NCI-H2081 treated with DMSO at 0.1 percent for 48 hours (cell line): Measurements from ENCODE around the gene BMPER.

Experiments
- DNase-seq: peaks from one replicate; lab custom pipeline; 2025; lab: John Stamatoyannopoulos, UW

BMPER gene

DNA sequence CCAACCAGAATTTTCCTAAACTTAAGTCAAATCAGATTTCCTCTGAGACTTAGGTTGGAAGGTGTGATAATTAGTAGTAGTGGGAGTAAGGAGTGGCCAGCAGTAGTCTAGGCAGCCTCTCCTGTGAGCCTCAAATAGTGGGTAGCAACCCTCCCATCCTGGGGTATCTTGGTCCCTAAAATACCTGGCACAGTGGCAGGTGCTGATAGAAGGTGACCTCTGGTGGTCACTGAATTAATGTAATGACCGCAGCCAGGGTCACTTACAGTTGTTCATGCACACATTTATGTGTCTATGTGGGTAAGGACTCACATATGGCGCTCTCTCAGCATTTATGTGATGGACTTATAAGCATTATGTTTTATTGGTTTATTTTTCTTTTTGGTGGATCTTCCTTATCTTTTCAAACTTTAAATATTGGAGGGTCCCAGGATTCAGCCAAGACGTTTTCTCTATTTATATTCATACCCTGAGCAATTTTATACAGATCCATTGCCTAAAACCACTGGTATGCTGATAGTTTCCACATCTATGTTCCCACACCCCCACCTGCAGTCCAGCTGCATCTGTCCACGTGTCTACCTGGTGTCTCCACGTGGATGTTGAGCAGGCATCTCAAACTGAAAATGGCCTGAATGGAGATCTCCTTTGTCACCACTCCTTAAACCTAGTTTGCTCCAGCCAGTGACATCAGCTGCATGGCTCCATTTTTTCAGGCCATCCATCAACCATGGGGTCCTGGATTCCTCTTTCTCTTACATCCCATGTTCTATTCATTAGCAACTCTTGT, 18.3 kb downstream of the BMPER start:
- DNase-seq: no peak

DNA sequence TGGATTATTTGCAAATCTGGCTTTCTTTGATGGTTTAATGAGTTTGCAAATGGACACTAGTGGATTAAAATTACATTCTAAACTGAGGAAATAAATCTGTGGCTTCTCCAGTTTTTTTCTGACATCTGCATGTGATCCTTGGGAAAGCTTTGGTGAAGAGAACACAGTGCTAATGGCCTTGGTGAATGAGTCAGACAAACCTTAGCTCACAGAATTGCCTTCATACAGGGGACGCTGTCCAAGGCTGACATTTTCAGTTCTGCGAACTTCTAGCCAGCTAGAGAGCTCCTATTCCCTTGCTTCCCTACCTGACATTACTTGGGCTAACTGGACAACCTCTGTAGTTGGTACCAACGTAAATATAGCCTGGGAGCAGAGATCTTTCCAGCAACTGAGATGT, 21.2 kb downstream of the BMPER start:
- no peak for DNase-seq

DNA sequence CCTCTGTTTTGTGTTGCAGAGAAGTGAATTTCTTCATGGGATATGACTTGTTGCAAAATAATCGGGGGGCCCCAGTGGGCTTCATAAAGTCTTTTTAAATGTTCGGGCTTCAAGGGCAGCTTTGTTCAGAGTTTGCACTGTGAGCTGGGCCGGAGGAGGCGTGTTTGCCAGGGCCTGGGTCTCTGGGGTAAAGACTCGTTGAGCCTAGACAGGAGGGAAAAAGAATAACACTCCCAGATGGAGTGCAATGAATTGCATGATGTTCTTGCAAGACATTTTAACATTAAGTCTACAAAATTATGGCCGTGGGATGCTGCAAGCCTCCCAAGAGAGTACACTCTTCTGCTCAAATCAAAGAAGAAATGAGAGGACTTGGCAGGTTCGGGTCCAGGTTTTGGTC, 23.6 kb downstream of the BMPER start:
- no peak for DNase-seq

DNA sequence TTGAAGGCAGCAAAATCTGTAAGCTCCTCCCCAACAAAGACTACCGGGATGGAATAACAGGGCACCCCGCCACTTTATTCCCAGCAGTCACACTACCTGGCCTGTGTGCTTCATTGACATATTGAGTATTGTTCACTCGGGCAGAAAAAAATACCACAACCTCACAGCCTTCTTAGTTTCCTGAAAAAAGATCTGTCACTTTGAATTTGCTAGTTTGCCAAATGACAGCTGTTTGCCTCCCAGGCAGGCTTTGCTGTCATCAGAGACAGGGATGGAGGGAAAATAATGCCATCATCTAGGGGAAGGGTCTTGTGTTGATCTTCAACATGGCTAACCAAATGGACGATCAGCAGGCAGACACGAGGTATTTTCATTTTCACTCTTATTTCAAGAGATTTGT, 26.9 kb downstream of the BMPER start:
- no peak for DNase-seq

DNA sequence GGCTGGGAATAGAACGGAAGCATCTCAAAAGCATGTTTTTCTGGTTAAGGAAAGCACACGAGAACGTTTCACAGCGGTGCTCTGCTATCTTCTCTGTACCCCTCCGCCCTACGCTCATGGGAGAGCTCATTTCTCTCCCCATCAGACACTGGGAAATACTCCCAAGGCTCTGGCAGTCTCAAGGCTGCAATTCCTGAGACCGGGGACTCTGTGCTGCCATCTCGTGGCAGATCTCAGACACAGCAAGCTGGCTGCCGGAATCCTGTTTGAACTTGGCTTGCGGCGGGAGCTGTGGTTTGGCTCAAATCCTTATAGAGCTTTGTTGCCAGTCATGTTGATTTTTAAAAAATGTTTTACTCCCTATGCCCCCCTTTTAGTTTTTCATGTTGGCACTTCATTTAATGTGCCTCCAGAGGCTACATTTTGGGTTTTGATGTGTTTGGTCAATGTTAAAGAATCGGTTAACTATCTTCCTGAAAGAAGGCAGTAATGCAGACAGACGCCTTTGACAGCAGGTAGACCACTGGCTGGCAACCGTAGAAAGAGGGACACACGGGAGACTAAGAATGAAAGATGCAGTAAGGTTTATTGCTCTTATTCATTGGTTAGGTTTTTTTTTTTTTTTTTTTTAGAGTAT, 27.6 kb downstream of the BMPER start:
- DNase-seq: peak; percentile 14

DNA sequence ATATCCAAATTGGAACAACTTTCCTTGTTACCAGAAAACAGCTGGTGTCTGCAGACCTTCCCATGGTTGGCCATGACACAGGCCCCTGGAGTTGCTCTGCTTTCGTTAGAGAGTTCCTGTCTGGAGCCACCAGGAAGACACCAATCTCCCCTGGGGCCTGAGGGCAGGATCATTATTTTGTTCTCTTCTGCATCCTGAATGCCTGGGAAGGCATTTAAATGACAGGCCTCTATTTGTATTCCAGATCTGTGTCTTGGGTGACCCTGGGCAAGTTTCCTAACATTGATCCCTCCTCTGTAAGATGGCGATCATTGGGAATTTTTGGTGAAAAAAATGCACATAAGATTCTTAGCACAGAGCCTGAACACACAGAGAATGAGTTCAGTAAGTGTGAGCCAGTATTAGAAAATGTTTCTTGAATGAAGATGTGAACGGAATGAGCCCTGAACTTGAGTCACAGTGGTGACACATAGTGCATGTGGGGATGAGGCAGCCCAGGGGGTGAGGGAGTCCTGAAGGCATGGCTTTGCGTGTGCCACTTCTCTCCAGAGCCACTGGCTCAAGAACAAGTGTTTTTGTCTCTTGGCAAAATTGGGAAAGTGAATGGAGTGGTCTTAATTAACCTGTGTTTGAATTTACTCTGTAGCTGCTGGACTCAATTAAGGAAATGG, 28.4 kb downstream of the BMPER start:
- DNase-seq: no peak

DNA sequence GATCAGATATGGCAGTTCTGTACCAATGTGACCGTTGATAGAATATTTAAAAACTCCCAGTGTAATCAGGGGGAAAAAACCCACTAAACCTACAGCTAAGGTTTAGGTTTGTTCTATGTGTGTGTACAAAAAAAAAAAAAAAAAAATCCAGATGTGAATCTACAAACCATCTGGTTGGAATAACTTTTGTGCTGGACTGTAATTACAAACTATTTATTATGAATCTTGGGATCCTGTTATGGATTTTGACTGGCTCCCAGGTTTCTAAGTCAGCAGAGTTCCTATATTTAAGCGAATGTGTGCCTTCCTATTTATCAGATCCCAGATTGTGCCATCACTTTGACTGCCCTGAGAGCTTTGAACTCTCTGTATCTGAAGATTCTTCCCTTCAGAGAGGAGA, 29.1 kb downstream of the BMPER start:
- no peak for DNase-seq

DNA sequence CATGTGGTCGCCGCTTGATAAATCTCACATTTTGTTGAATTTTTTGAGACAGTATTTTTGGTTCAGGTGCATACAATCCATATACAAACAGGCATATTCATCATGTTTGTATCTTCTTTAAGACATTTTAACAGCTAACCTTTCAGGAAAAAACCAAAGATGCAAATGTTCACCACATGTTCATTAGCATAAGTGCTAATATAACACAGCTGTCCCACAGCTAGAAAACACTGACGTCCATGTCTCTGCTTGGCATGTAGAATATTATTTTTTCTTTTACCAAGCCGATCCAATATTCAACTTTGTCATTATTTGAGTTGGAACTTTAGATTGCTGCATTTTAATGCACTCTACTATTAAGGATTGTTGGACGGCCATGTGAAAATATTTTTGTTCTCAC, 31.2 kb downstream of the BMPER start:
- DNase-seq: no peak

DNA sequence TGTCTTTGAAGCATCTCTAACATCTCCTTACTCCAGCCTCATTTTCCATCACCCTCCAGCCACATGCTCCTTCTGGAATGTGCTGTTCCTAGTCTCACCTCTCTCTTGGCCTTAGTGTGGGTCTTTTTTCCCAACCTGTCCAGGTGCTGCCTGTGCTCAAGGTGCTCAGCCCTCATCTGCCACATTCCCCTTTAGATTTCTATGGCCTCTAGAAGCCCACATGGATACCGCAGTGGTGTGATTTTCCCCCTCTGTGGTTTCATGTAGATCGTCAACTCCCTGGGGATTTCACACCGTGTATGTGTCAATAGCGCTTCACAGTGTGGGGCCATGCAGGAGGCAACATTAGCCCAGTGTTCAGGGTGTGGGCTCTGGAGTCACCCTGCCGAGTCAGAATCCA, 32.5 kb downstream of the BMPER start:
- no peak for DNase-seq

DNA sequence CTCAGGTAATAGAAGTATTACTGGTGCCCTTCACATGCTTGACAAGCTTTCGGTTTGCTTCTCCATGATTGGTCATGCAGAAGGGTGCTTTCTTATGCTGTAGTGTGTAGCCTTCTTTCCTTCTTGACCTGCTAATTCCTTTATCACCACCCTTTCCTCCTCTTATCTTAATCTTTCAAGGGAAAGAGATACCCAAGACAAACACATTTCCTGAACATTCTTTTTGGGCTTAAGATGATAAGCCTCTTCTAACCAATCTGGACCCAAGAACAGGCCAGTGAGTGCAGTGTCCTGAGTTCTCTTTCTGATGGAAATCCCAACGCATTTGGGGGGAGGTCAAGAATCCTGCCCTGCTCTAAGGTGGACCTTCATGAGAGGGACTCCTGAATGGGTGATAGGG, 33.8 kb downstream of the BMPER start:
- no peak for DNase-seq

DNA sequence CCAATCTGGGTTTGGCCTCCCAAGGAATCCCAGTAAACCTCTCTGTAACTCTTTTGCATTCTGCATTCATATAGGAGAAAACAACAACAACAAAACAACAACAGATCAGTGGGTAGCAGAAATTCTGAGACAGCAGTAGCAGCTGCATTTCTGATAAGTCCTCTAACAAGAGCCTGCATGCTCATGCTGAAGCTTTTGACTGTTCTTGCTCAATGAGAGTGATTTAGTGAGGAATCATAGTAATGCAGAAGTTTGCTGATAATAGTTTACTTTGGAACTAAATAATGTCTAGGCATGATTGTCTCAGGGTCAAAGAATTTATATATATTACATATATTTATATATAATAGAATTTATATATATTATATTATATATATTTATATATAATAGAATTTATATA, 35.2 kb downstream of the BMPER start:
- DNase-seq: no peak

DNA sequence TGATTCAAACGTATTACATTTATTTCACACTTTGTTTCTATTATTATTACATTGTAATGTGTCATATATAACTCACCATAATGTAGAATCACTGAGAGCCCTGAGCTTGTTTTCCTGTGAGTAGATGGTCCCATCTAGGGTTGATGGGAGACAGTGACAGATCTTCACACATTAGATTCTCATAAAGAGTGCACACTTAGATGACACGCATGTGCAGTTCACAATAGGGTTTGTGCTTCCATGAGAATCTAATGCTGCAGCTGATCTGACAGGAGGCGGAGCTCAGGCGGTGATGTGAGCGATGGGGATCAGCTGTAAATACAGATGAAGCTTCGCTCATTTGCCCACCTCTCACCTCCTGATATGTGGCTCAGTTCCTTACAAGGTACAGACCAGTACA, 36.1 kb downstream of the BMPER start:
- DNase-seq: no peak

DNA sequence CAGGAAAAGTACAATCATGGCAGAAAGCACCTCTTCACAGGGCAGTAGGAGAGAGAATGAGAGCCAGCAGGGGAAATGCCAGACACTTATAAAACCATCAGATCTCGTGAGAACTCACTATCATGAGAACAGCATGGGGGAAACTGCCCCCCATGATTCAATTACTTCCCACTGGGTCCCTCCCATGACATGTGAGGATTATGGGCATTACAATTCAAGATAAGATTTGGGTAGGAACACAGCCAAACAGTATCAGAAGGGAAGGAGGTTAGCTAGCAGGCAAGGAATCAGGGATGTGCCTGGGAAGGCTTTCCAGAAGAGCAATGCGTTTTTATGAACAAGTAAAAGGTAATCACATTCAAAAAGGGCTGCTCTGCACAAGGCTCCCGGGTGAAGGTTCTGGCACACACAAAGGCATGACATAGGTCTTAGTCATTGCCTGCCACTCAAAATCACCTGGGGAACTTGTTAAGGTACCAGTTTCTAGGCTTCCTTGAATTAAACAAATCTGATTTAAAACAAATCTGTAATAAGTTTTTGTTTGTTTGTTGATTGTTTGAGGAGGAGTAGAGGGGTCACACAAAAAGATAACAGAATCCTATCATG, 40.9 kb downstream of the BMPER start:
- DNase-seq: no peak

DNA sequence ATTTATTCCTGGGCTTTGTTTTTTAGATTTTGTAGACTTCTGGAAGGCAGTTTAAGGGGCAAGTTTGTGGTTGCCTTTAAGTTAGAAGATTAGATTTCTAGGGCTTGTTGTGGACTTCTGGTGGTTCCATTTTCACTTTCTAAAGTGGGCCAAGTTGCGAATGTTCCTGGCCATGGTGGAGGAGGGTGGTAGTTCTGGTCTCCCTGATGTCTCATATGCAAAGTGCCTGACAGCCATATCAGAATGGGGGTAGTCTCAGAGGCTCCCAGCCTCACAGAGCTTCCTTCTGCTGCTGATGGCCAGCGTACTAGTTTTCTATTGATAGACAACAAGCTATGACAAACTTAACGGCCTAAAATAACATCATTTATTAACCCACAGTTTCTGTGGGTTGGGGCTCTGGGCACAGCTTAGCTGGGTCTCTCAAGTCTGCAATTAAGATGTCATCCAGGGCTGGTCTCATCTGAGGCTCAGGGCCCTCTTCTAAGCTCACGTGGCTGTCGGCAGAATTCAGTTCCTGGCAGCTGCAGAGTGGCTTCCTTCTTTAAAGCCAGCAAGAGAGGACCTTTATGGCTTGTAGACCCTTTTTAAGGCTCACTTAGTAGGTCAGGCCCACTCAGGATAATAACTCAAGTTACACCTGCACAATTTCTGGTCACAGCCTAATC, 44.8 kb downstream of the BMPER start:
- DNase-seq: no peak

DNA sequence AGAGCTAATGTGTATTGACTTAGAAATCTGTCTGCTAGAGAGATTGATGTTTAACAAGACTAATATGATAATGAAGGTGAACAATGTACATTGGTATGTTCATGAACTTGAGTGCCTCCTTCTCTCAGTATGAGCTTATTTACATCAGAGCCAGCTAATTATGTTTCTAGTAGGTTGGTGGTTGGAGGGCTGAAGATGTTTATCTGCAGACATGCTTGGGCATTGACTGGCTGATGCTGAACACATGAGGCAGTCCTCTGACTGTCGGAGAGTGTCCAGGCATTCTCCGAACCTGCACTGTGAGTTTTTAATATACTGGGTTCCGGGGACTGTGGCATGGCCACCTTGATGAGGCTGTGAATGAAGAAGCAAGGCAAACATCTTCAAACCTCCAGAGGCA, 47.5 kb downstream of the BMPER start:
- DNase-seq: no peak

DNA sequence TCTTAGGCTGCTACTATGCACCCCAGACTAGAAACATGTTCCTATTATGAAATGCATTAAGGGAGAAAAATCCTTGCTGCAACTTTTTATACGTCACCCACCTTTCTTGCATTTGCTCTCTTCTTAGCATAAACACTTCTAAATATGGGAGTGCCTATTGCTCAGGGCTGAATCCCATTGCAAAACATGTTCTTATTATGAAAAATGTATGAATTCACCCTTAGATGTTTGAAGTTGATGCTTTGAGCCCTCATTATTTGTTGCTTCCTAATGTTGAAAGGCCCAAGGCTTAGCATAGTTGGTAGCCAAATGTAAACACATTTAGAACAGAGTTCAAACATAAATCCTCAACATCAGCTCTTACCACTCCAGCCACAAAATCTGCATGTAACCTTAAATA, 52.8 kb downstream of the BMPER start:
- no peak for DNase-seq

DNA sequence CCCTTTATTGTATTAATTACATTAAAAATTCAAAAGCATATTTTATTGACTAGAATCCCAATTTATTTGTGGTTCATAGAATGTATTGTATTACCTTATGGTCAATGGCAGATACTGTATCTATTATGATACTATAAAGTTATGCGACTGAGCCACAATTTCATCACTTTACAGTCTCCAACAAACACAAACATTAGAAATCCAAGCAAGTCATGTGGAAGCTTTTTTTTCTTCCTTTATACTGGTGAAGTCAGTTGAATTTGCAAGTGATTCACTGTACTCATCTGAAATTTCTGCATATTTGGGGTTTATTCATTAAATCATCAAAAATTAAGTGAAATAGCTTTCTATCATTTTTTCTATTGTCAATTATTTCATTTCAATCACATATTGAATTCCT, 54.3 kb downstream of the BMPER start:
- DNase-seq: no peak

DNA sequence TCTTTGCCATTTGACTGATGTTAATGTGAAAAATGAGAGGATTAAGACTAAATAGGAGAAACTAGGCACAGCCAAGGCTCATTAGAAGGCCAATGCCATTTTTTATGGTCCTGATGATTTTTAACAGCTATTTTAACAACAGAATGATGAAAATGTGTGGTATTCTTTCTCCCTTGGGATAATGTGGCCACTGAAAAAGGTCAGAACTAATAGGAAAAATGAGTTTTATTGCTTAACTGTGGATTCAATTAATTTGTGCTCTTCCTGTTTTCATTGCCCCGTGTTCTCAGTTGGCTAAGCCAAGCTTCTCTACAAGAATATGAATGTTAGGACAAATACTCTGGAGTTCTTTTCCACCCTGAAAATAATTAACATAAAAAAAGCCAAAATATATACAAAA, 56.6 kb downstream of the BMPER start:
- no peak for DNase-seq

DNA sequence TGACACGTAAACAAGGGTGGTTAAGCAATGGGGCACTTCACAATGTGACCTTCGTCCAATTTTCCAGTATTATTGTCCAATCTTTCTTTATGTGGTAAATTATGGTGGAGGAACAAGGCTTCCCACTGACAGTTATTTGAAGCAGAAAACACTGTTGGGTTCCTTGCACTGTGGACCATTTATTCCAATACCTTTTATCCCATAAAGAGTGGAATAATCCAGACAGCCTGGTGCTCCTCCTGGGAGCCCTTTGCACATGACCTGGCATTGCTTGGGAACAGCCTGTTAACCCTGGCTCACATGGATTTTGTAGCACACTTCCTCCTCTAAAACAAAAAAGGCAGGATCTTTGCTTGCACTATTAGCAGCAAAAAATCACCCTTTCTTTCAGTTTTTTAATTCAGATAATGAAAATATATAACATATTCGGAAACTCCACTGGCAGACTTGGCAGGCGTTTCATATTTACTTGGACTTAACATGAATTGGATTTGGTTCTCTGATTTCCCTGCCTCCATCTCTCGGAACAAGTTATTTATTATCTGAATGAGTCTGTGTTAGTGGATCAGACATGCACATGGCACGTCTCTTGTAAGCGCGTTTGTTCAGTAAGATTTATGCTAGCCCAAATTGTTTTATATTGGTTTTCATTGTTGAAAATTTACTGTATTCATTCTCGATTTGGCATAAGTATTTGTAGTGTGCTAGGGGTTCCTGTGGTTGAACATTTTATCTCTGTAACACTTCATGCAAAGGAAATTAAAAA, 59.3 kb downstream of the BMPER start:
- DNase-seq: no peak

DNA sequence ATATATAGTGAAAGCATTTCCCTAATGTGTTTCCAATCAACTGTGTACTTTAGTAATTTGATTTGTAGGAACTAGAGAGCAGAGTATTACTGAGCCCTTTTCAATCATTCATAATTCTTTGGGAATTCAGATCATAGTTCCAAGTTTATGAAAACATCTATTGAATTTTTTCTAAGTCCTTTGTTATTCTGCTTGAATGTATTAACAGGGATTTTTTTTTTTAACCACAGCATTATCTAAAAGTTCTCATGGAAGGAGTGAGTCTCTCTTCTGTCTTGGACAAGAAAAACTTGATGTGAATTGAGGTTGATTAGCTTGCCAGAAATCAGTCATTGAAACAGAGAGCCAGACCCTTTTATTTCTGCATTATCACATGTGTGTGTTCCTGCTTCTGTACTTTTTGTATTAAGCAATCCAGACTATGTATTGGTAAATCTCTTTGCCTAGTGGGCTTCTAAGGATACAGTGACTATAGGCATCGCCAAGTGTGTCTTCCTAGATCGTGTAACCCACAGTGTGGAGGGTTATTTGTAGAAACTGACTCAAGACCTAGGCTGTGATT, 59.9 kb downstream of the BMPER start:
- DNase-seq: no peak

DNA sequence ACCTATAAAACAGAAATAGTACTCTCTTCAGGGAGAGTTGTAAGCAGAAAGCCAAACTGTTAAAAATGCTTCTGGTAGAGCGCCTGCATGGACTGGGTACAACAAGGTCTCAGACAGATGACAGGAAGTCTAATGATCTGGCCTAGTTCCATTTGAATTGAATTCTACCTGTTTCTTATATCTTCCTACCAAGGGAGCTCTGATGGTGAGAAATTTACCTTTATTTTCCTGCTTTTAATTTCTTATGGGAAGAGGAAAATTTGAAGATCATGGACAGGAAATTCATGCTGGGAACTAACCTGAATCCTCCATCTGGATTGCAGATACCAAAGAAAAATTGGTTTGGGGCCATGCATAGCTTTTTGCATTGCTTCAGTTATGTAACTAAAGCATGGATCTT, 63.3 kb downstream of the BMPER start:
- no peak for DNase-seq
